H1 (cell line): ENCODE results near the gene PAX5. TPM values are rescaled to one million over a fixed set of nuclear protein-coding genes. Genes with fewer than 3 reads are reported as not detected.
A peak's percentile ranks its signal among the peaks of the same experiment; 100 is the strongest.

ENCODE experiments used
- CTCF ChIA-PET: fragments of 300-600 bp; sonication (Branson Sonifier 250); formaldehyde crosslinking; loops from one replicate; lab custom pipeline; 2021; ENCODE audit not compliant: partially characterized antibody; lab: Charles Lee
- POLR2A ChIA-PET: fragments of 300-600 bp; sonication (Branson Sonifier 250); formaldehyde crosslinking; loops from one replicate; lab custom pipeline; 2021; ENCODE audit warnings: inconsistent platforms; ENCODE audit not compliant: partially characterized antibody; lab: Charles Lee
- DNase-seq, 2 experiments: peaks; one replicate each; pipeline versions ENCODE4 v3.0.0 to v3.0.0-alpha.2; 2010 to 2022; ENCODE audit warnings: low spot score in 2 of 2, low read depth in 1 of 2, mixed read lengths in 1 of 2
- FAIRE-seq: peaks from 2 replicates; lab custom pipeline; 2011; peaks lifted over from hg19 to GRCh38; lab: Jason Lieb, UNC
- H2AFZ ChIP-seq: 2 replicates; pipeline ENCODE4 v1.8.1; 2012; ENCODE audit warnings: low read length, inconsistent platforms
- H2AK5ac ChIP-seq: 2 replicates; pipeline ENCODE4 v1.6.1; 2013; ENCODE audit warnings: low read depth, low read length
- H2BK120ac ChIP-seq: replicated peaks from 2 replicates; pipeline ENCODE3; 2013; ENCODE audit warnings: low read depth, low read length, inconsistent platforms
- H2BK12ac ChIP-seq: 2 replicates; pipeline ENCODE4 v1.6.1; 2013; ENCODE audit warnings: low read depth, low read length
- H2BK15ac ChIP-seq: 2 replicates; pipeline ENCODE4 v1.6.1; 2013; ENCODE audit warnings: low read length
- H2BK20ac ChIP-seq: 2 replicates; pipeline ENCODE4 v1.6.1; 2013; ENCODE audit warnings: low read length
- H2BK5ac ChIP-seq: 2 replicates; pipeline ENCODE4 v1.6.1; 2013; ENCODE audit warnings: low read depth, low read length
- H3K14ac ChIP-seq: 2 replicates; pipeline ENCODE4 v1.6.1; 2013; ENCODE audit warnings: inconsistent platforms; ENCODE audit not compliant: insufficient read length
- H3K18ac ChIP-seq: 2 replicates; pipeline ENCODE4 v1.6.1; 2013; ENCODE audit warnings: low read length; ENCODE audit errors: extremely low read depth
- H3K23ac ChIP-seq: 2 replicates; pipeline ENCODE4 v1.6.1; 2013; ENCODE audit warnings: inconsistent platforms; ENCODE audit not compliant: insufficient read length
- H3K23me2 ChIP-seq: 2 replicates; pipeline ENCODE4 v1.6.1; 2013; ENCODE audit warnings: low read depth, low read length
- H3K27ac ChIP-seq: 2 replicates; pipeline ENCODE4 v1.6.1; 2011; ENCODE audit warnings: low read depth, low read length, inconsistent platforms
- H3K27me3 ChIP-seq, 4 experiments: replicated peaks in 1 of 4; 1 replicate in 1 of 4; 2 replicates in 3 of 4; pipeline versions ENCODE4 v1.6.1 to v1.8.1; 2011 to 2013; ENCODE audit warnings: low read length in 3 of 4, mild to moderate bottlenecking in 3 of 4, inconsistent platforms in 2 of 4, mixed read lengths in 2 of 4, moderate library complexity in 1 of 4; ENCODE audit not compliant: control insufficient read depth in 3 of 4, insufficient read depth in 3 of 4; ENCODE audit errors: extremely low read depth in 1 of 4
- H3K36me3 ChIP-seq, 4 experiments: 2 replicates each; pipeline versions ENCODE4 v1.6.1 to v1.8.1; 2011 to 2013; ENCODE audit warnings: mild to moderate bottlenecking in 4 of 4, low read length in 3 of 4, moderate library complexity in 2 of 4, control low read depth in 1 of 4, inconsistent platforms in 1 of 4; ENCODE audit not compliant: insufficient read depth in 4 of 4, control insufficient read depth in 2 of 4
- H3K4ac ChIP-seq: replicated peaks from 2 replicates; pipeline ENCODE3; 2013; ENCODE audit warnings: low read length, low read depth, mixed read lengths, inconsistent platforms; ENCODE audit not compliant: insufficient read length
- H3K4me1 ChIP-seq, 4 experiments: replicated peaks in 1 of 4; 1 replicate in 1 of 4; 2 replicates in 3 of 4; pipeline versions ENCODE4 v1.6.1 to v1.8.1; 2011 to 2013; ENCODE audit warnings: low read length in 3 of 4, inconsistent platforms in 2 of 4, mixed read lengths in 1 of 4; ENCODE audit not compliant: insufficient read depth in 4 of 4, control insufficient read depth in 3 of 4
- H3K4me2 ChIP-seq, 2 experiments: 2 replicates each; pipeline versions ENCODE4 v1.6.1 to v1.8.1; 2011 to 2013; ENCODE audit warnings: low read depth in 2 of 2, low read length in 2 of 2, control low read depth in 1 of 2, inconsistent platforms in 1 of 2, mild to moderate bottlenecking in 1 of 2; ENCODE audit not compliant: insufficient read depth in 1 of 2
- H3K4me3 ChIP-seq, 4 experiments: fragments of 200-600, 300-600 bp in 1 of 4; sonication (generic), shearing (Covaris generic), sonication (Bioruptor Twin) in 1 of 4; 2 replicates each; pipeline versions ENCODE4 v1.5.1 to v1.8.1; 2011 to 2016; ENCODE audit warnings: low read length in 4 of 4, low read depth in 3 of 4, control low read depth in 2 of 4, inconsistent platforms in 2 of 4, mild to moderate bottlenecking in 2 of 4, mixed read lengths in 1 of 4, moderate library complexity in 1 of 4; ENCODE audit not compliant: insufficient read depth in 2 of 4; ENCODE audit errors: extremely low read depth in 1 of 4
- H3K56ac ChIP-seq: replicated peaks from 2 replicates; pipeline ENCODE3; 2013; ENCODE audit warnings: low read depth, mild to moderate bottlenecking, mixed read lengths, low read length, inconsistent platforms; ENCODE audit not compliant: insufficient read length
- H3K79me1 ChIP-seq: 2 replicates; pipeline ENCODE4 v1.6.1; 2013; ENCODE audit warnings: low read depth, low read length, control low read depth
- H3K79me2 ChIP-seq, 2 experiments: 2 replicates each; pipeline versions ENCODE4 v1.6.1 to v1.8.1; 2012 to 2013; ENCODE audit warnings: low read length in 2 of 2, mild to moderate bottlenecking in 2 of 2, inconsistent platforms in 1 of 2; ENCODE audit not compliant: insufficient read depth in 2 of 2, control insufficient read depth in 1 of 2
- H3K9ac ChIP-seq, 4 experiments: replicated peaks in 1 of 4; 1 replicate in 1 of 4; 2 replicates in 3 of 4; pipeline versions ENCODE4 v1.6.1 to v1.8.1; 2011 to 2013; ENCODE audit warnings: low read depth in 3 of 4, low read length in 3 of 4, control low read depth in 2 of 4, mild to moderate bottlenecking in 2 of 4, moderate library complexity in 2 of 4, inconsistent platforms in 1 of 4; ENCODE audit errors: extremely low read depth in 1 of 4
- H3K9me3 ChIP-seq, 2 experiments: 2 replicates each; pipeline versions ENCODE4 v1.6.1 to v1.8.1; 2012 to 2013; ENCODE audit warnings: mild to moderate bottlenecking in 2 of 2, moderate library complexity in 2 of 2, control low read depth in 1 of 2, inconsistent platforms in 1 of 2, low read depth in 1 of 2, low read length in 1 of 2, mixed read lengths in 1 of 2; ENCODE audit not compliant: insufficient read depth in 2 of 2
- H4K20me1 ChIP-seq, 2 experiments: replicated peaks in 1 of 2; 2 replicates each; pipeline versions ENCODE3 to v1.8.1; 2011 to 2013; ENCODE audit warnings: inconsistent platforms in 2 of 2, low read length in 2 of 2, mild to moderate bottlenecking in 1 of 2; ENCODE audit not compliant: insufficient read depth in 2 of 2, control insufficient read depth in 1 of 2
- H4K5ac ChIP-seq: 2 replicates; pipeline ENCODE4 v1.6.1; 2013; ENCODE audit warnings: low read length, low read depth, mixed read lengths, inconsistent platforms; ENCODE audit not compliant: insufficient read length
- H4K8ac ChIP-seq: 2 replicates; pipeline ENCODE4 v1.8.0; 2013; ENCODE audit warnings: mild to moderate bottlenecking, moderate library complexity, low read length, inconsistent platforms; ENCODE audit not compliant: insufficient read depth; ENCODE audit errors: extremely low read depth
- H4K91ac ChIP-seq: replicated peaks from 2 replicates; pipeline ENCODE3; 2013; ENCODE audit warnings: low read length, mixed read lengths, inconsistent platforms; ENCODE audit not compliant: insufficient read length
- CREB1 ChIP-seq: IDR thresholded peaks from 2 replicates; pipeline ENCODE4 v1.6.1; 2012; ENCODE audit warnings: inconsistent platforms
- CTCF ChIP-seq, 3 experiments: IDR thresholded peaks; 1 replicate in 2 of 3; 2 replicates in 1 of 3; pipeline versions ENCODE4 v1.5.1 to v1.6.1; 2011; ENCODE audit warnings: low read length in 3 of 3, mild to moderate bottlenecking in 3 of 3, inconsistent platforms in 2 of 3, low read depth in 1 of 3, moderate library complexity in 1 of 3; ENCODE audit not compliant: insufficient read depth in 1 of 3; ENCODE audit errors: control extremely low read depth in 1 of 3
- RFX5 ChIP-seq: IDR thresholded peaks from 2 replicates; pipeline ENCODE4 v1.6.1; 2011; ENCODE audit warnings: low read depth, low read length, improper control_type of control experiment, borderline replicate concordance
- WGBS, 2 experiments: shearing (Covaris generic) in 1 of 2; methylation state at CpG; one replicate each; pipeline versions ENCODE4 v1.1.6 to v1.1.7; 2013 to 2015; ENCODE audit warnings: low lambda C conversion rate in 2 of 2, mixed read lengths in 2 of 2, inconsistent platforms in 1 of 2, low coverage in 1 of 2, missing lambda C conversion rate in 1 of 2; ENCODE audit not compliant: insufficient replicate concordance in 2 of 2, insufficient coverage in 1 of 2, insufficient read length in 1 of 2; ENCODE audit errors: extremely low coverage in 1 of 2, missing lambda C conversion rate in 1 of 2; 5-methylcytosine and 5-hydroxymethylcytosine counted together
- polyA plus RNA-seq, 7 experiments: library from polyadenylated mRNA; depleted of rRNA in 3 of 7; stranded (reverse) in 5 of 7; unstranded in 2 of 7; fragments of >200 nt in 5 of 7; fragments of 200-250 nt in 2 of 7; gene quantifications; 1 replicate in 5 of 7; 2 replicates in 1 of 7; 4 replicates in 1 of 7; pipeline versions ENCODE4 v1.2.1 to v1.2.3, GENCODE V29; 2011 to 2013; ENCODE audit warnings: missing spikeins in 2 of 7, mixed read lengths in 2 of 7
- total RNA-seq: library from RNA; stranded (reverse); fragmentation: NEBNext Ultra II Directional; extraction: Animal tissue kit (Norgen Biotek cat#: 25700); gene quantifications from 2 replicates; pipeline ENCODE4 v1.2.1, GENCODE V29; 2021

PAX5 gene
- total and polyA plus RNA-seq, 2 of the 8 experiments (the other 6 are each of a cell fraction or from before 2014, with no cell fraction given) = 0.29 to 0.43 TPM

- Histone ChIP-seq H3K4ac (no peak overlapping the region), H3K4me1 (no peaks in the 10 kb centered on the region), H3K9me3 (no peaks in the 10 kb centered on the region), H2BK12ac (no peak overlapping the region), H3K18ac (no peak overlapping the region), H3K56ac (no peak overlapping the region), H4K5ac (no peak overlapping the region), H4K8ac (no peak overlapping the region), H3K4me3 (no peak overlapping the region), H3K23me2 (no peaks in the 10 kb centered on the region), H2BK5ac (no peak overlapping the region), H2AFZ (0 out of 2 replicates have a peak overlapping the region, but pooled peaks have one; percentile 53), H3K27me3 (no peaks in the 10 kb centered on the region), H4K20me1 (no peaks in the 10 kb centered on the region), H3K27ac (no peak overlapping the region), H2BK120ac (no peak overlapping the region), H2BK20ac (no peak overlapping the region), H2BK15ac (no peak overlapping the region), H3K14ac (no peak overlapping the region), H3K36me3 (no peaks in the 10 kb centered on the region), H3K9ac (no peak overlapping the region), H3K79me1 (no peaks in the 10 kb centered on the region), H3K79me2 (no peaks in the 10 kb centered on the region), H4K91ac (no peak overlapping the region), H3K4me2 (no peak overlapping the region), H2AK5ac (no peak overlapping the region), H3K23ac (no peak overlapping the region)
- WGBS, 2 experiments = 86% methylated on average over 9 of the region's 9 CpGs; no CpG with 5 or more reads in 1 of the 2 experiments
- DNase-seq = no peak
- ChIA-PET CTCF (interaction anchor here (0.6 to 8.3 kb wide), 17 partner anchors 8 to 133 kb away, joined by 3 to 72 read pairs (median 4); no protein-coding TSS in a partner anchor), POLR2A (interaction anchor here (0.9 kb wide), 1 partner anchor 15 kb away, joined by 3 read pairs; no protein-coding TSS in a partner anchor)
- TF ChIP-seq CTCF (IDR thresholded peaks at IDR 0.05; ENCODE audit: control extremely low read depth in 1 of 3, insufficient read depth in 1 of 3, low read depth in 1 of 3, low read length in 3 of 3) (peak in 1 of 3 experiments; percentile 25; a peak in 1 of 4 replicates), RFX5 (no peak), CREB1 (no peak)
- peak; percentile 48 for FAIRE-seq
These were observed 77.2 kb downstream of the PAX5 start for GRCh38 chr9:36956908-36957307.
